ENCODE results near the gene MYDGF.
"Not testable (repeated sequence)": the region's sequence is repeated elsewhere in the genome, so short reads cannot be mapped to it uniquely, and the experiment has no call there.

The MYDGF gene

DNA sequence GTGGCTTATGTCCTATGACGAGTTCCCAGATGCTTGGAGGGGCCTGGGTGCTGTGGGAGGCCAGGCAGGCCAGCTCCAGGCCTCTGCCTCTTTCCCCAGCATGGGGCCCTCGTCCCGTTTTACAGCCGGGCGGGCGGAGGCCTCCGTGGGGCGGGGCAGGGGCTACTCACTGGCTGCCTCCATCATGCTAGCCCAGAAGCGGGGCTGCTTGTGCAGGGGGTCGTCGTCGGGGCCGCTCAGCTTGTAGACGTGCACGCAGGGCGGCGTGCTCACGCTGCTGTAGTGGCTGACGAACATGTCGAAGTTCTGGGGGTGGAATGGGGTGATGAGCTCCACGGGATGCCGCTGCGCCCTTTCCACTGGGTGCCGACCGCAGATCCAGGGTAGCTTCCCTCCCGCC is 18.4 kb upstream of the MYDGF start:
- Histone ChIP-seq H3K36me3 (ENCODE audit: control insufficient read depth, insufficient read depth, low read length) (peaks cover 55% of the 10 kb centered on the region), H3K4me3 (ENCODE audit: extremely low read depth, insufficient read depth, low read length, poor library complexity, severe bottlenecking) (no peak overlapping the region)
- 95 to 97% methylated on average over 15 to 19 of the region's 26 CpGs for WGBS, 2 experiments (ENCODE audit: insufficient coverage in 2 of 2)

DNA sequence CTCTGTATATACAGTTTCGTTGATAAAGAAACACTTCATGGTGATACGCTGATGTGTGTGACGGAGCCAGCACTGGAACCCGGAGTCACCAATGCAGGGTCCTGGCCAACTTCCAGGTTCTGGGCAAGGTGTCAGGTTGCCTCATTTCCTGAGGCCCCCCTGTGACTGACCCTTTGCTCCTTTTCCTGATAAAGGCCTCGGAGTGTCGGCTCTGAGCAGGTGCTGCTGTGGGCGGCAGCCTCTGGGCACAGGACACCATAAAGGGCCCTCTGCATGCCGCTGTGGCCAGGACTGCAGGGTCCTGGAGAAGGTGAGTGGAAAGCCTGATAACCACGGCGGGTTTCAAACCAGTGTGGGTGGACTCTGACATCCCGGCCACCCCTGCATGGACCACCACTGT is 17.3 kb upstream of the MYDGF start:
- Histone ChIP-seq H3K4me3 (ENCODE audit: extremely low read depth, insufficient read depth, low read length, poor library complexity, severe bottlenecking) (no peak overlapping the region), H3K9me3 (ENCODE audit: control insufficient read depth, low read length) (no peaks in the 10 kb centered on the region), H3K4me1 (ENCODE audit: control insufficient read depth, insufficient read depth, low read length, poor library complexity, severe bottlenecking) (no peaks in the 10 kb centered on the region), H3K27ac (ENCODE audit: low read depth, low read length, severe bottlenecking) (no peak overlapping the region), H3K36me3 (ENCODE audit: control insufficient read depth, insufficient read depth, low read length) (peaks cover 61% of the 10 kb centered on the region)
- 92 to 96% methylated on average over 11 of the region's 11 CpGs for WGBS, 2 experiments (ENCODE audit: insufficient coverage in 2 of 2)

More for the DNA sequence above, 18.4 kb upstream of the MYDGF start:
- Histone ChIP-seq H3K9me3 (ENCODE audit: control insufficient read depth, low read length) (no peaks in the 10 kb centered on the region), H3K27ac (ENCODE audit: low read depth, low read length, severe bottlenecking) (no peak overlapping the region), H3K4me1 (ENCODE audit: control insufficient read depth, insufficient read depth, low read length, poor library complexity, severe bottlenecking) (no peaks in the 10 kb centered on the region)

DNA sequence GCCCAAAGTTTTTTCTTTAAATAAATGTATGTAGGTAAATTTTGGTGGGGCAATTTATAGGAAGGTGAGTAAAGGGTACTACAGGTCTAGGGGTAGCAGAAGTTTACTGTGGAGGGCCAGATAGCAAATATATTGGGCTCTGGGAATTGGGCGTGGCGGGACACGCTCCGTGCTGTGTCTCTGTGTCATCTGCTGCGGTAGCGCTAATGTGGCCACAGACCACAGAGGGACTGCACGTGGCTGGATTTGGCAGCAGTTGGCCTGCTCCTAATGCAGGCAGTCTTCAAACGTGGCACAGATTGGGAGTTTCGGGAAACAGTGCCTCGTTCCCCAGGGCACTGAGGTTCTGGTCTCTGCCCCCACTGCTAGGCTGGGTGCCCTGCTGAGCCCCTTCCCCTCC is 16.6 kb upstream of the MYDGF start:
- no peaks in the 10 kb centered on the region for H3K4me1 ChIP-seq (ENCODE audit: control insufficient read depth, insufficient read depth, low read length, poor library complexity, severe bottlenecking)
- WGBS, 2 experiments (ENCODE audit: insufficient coverage in 2 of 2): 94 to 99% methylated on average over 9 to 10 of the region's 10 CpGs
- peaks cover 67% of the 10 kb centered on the region for H3K36me3 ChIP-seq (ENCODE audit: control insufficient read depth, insufficient read depth, low read length)

DNA sequence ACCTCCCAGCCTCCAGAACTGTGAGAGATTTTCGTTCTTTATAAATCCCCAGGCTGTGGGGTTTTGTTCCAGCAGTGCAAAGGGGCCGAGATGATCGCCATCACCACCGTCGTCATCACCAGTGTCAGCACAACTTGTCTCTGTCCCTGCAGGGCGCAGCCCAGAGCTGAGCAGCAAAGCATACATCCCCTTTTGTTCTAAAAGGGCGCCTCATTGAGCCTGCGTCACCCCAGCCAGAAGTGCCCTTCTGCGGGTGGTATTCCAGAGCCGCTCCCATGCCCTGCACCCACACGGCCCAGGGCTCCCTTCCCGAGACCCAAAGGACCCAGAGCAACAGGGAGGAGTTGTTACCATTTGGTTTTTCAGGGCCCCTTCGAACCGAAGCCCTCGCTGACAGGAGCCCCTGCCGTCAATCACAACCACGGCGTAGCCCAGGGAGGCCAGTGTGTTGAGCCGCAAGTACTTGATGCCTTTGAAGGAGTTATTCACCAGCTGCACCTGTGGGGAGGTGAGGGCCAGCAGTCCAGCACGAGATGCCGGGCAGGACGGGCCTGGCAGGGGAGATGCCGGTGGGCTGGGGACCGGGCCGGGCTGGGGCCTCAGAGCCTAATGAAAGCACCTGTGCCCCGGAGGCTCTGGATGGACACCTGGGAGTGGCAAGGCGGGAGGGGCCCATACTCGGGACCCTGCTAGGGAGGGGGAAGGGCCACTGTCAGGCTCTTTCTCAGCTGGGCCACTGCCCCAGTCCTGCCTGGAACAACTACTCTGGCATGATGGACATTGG is 14.4 kb upstream of the MYDGF start:
- Histone ChIP-seq H3K4me3 (ENCODE audit: extremely low read depth, insufficient read depth, low read length, poor library complexity, severe bottlenecking) (no peak overlapping the region), H3K36me3 (ENCODE audit: control insufficient read depth, insufficient read depth, low read length) (peaks cover 62% of the 10 kb centered on the region)
- WGBS, 2 experiments (ENCODE audit: insufficient coverage in 2 of 2): 96% methylated on average over 26 to 28 of the region's 28 CpGs

More for the DNA sequence above, 16.6 kb upstream of the MYDGF start:
- Histone ChIP-seq H3K4me3 (ENCODE audit: extremely low read depth, insufficient read depth, low read length, poor library complexity, severe bottlenecking) (no peak overlapping the region), H3K9me3 (ENCODE audit: control insufficient read depth, low read length) (no peaks in the 10 kb centered on the region), H3K27ac (ENCODE audit: low read depth, low read length, severe bottlenecking) (no peak overlapping the region)

DNA sequence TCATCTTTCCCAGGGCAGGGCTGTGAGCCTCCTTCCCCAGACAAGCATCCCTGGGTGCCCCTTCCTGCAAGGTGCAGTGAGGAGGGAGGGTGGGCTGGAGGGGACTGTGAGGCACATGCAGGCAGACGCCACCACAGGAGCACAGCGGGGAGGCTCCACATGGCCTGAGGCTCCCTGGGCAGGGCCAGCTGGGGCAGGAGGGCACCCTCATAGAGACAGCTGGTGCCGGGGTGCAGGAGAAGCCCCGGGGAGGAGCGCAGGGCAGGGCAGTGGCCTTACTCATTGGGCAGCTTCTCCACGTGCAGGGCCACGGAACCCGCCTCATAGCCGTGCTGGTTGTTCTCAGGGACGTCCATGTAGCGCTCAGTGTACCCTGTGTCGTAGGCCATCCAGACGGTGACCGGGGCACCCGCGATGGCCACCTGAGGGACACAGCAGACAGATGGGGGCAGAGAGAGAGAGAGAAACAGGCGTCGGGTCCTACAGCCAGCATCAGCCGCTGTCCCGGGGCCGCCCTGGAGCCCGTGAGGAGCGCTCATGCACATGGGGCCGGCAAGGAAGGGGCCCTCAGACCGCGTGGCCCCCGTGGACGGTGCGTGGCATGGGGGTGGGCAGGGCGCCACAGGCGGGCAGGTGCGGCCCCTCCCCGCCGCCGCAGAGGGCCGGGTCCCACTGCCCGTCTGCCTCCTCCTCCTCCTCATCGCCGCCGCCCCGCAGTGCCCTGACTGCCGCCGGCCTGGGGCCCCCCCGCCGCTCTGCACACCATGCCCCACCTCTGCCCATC is 12.5 kb upstream of the MYDGF start:
- Histone ChIP-seq H3K36me3 (ENCODE audit: control insufficient read depth, insufficient read depth, low read length) (peaks cover 65% of the 10 kb centered on the region), H3K27ac (ENCODE audit: low read depth, low read length, severe bottlenecking) (no peak overlapping the region), H3K4me3 (ENCODE audit: extremely low read depth, insufficient read depth, low read length, poor library complexity, severe bottlenecking) (no peak overlapping the region), H3K9me3 (ENCODE audit: control insufficient read depth, low read length) (no peaks in the 10 kb centered on the region), H3K4me1 (ENCODE audit: control insufficient read depth, insufficient read depth, low read length, poor library complexity, severe bottlenecking) (no peaks in the 10 kb centered on the region)
- WGBS, 2 experiments (ENCODE audit: insufficient coverage in 2 of 2): 97 to 98% methylated on average over 30 to 41 of the region's 45 CpGs

More for the DNA sequence above, 14.4 kb upstream of the MYDGF start:
- Histone ChIP-seq H3K4me1 (ENCODE audit: control insufficient read depth, insufficient read depth, low read length, poor library complexity, severe bottlenecking) (no peaks in the 10 kb centered on the region), H3K9me3 (ENCODE audit: control insufficient read depth, low read length) (no peaks in the 10 kb centered on the region), H3K27ac (ENCODE audit: low read depth, low read length, severe bottlenecking) (no peak overlapping the region)

DNA sequence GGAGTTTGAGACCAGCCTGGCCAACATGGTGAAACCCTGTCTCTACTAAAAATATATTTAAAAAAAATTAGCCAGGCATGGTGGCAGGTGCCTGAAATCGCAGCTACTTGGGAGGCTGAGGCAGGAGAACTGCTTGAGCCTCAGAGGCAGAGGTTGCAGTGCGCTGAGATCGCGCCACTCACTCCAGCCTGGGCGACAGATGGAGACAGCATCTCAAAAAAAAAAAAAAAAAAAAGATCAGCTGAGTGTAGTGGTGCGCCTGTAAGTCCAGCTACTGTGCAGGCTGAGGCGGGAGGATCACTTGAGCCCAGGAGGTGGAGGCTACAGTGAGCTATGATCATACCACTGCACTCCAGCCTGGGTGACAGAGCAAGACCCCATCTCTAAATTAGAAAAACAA is 9.9 kb upstream of the MYDGF start:
- not testable (repeated sequence) for H3K4me1 ChIP-seq (ENCODE audit: control insufficient read depth, insufficient read depth, low read length, poor library complexity, severe bottlenecking); H3K27ac ChIP-seq (ENCODE audit: low read depth, low read length, severe bottlenecking); H3K9me3 ChIP-seq (ENCODE audit: control insufficient read depth, low read length); H3K4me3 ChIP-seq (ENCODE audit: extremely low read depth, insufficient read depth, low read length, poor library complexity, severe bottlenecking)
- peaks cover 64% of the 10 kb centered on the region for H3K36me3 ChIP-seq (ENCODE audit: control insufficient read depth, insufficient read depth, low read length)
- WGBS, 2 experiments (ENCODE audit: insufficient coverage in 2 of 2): 94 to 100% methylated on average over 1 to 5 of the region's 7 CpGs

DNA sequence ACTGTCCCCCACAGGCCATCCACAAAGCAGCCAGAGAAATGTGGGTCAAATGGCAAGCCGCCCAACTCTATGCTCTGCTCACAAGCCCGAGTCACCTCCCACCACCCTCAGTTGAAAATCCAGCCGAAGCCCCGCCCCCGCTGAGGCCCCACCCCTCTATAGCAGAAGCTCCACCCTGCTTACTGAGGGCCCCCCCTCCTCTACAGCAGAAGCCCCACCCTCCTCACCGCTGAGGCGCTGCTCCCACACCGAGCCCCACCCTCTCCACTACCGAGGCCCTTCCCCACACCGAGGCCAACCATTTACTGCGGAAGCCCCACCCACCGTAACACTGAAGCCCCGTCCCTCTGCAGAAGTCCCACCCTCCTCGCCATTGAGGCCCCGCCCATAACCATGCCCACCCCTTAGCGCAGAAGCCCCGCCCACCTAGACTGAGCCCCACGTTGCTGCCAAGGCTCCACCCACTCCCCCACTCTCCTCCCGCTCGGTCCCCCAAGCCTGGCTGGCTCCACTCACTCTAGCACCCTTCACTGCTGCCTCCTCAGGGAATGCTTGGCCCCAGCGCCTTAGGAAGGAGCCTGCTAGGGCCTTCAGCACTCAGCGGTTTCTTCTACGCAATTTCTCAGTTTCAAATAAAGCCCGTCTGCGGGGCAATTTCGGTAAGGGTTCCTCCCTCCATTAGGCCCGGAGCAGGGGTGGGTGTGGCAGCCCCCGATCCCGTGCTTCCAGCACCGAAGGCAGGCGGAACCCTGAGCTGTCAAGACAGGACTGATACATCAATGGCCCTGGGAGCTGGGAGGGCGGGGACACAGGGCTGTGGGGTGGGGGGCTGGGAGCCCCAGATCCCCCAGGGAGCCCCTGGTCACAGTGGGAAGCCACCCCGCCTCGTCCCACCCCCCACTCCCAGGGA is 9.0 kb upstream of the MYDGF start:
- peaks cover 60% of the 10 kb centered on the region for H3K36me3 ChIP-seq (ENCODE audit: control insufficient read depth, insufficient read depth, low read length)
- H3K9me3 ChIP-seq (ENCODE audit: control insufficient read depth, low read length): no peaks in the 10 kb centered on the region
- H3K4me1 ChIP-seq (ENCODE audit: control insufficient read depth, insufficient read depth, low read length, poor library complexity, severe bottlenecking): no peaks in the 10 kb centered on the region
- 84 to 87% methylated on average over 15 to 29 of the region's 34 CpGs for WGBS, 2 experiments (ENCODE audit: insufficient coverage in 2 of 2)
- no peak overlapping the region for H3K27ac ChIP-seq (ENCODE audit: low read depth, low read length, severe bottlenecking)
- no peak overlapping the region for H3K4me3 ChIP-seq (ENCODE audit: extremely low read depth, insufficient read depth, low read length, poor library complexity, severe bottlenecking)

DNA sequence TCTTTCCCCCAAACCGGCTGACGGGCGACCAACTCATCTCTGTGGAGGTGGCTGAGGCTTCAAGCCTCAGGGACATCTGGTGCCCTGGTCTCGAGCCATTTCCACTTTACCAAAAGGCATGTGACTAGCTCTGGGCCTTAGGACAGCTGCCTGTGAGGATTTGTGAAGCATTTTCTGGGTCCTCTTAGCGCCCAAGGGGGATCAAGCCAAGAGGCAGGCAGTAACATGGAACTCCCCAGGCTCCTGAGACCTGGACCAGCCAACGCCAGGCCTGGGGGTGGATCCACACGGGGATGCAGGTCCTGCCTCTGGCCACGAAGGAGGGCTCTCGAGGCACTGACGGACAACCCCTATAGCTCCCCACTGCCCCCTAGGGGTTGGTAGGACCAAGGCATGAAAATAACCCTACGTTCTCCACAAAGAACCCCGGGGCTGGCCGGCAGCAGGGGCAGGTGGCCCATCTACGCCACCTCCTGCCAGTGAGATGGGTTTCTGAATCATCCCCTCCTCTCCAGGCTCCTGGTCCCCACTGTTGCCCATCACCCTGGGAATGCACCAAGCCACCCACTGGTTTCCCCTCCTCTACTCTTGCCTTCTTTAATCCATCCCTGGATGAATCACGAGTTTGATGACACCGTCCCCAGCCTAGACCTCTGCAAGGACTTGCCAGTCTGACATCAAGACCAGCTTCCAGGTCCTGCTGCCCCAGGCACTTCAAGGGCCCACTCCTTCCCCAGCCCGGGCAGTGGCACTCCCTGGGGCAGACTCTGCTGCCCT is 7.0 kb upstream of the MYDGF start:
- Histone ChIP-seq H3K4me1 (ENCODE audit: control insufficient read depth, insufficient read depth, low read length, poor library complexity, severe bottlenecking) (no peaks in the 10 kb centered on the region), H3K4me3 (ENCODE audit: extremely low read depth, insufficient read depth, low read length, poor library complexity, severe bottlenecking) (no peak overlapping the region), H3K27ac (ENCODE audit: low read depth, low read length, severe bottlenecking) (no peak overlapping the region), H3K9me3 (ENCODE audit: control insufficient read depth, low read length) (no peaks in the 10 kb centered on the region), H3K36me3 (ENCODE audit: control insufficient read depth, insufficient read depth, low read length) (peaks cover 46% of the 10 kb centered on the region)
- 78 to 97% methylated on average over 11 to 17 of the region's 17 CpGs for WGBS, 2 experiments (ENCODE audit: insufficient coverage in 2 of 2)

DNA sequence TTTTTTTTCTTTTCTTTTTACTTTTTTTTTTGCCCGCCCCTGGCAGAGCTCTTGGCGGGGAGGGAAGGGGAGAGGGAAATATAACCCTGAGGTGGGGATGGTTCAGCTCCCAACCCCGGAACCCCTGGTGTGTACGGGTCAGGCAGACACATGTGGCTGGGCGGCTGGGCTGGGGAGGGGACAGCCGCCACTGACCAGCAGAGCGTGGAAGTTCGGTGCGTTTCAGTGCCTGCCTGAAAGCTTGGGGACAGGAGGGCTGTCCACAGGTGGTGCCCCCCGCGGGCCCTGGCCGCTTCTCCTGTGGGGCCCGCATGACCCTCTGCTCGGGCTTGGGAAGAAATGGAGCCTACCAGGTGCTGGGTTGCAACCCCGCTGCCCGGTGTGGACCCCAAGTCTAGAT is 5.2 kb upstream of the MYDGF start:
- Histone ChIP-seq H3K4me1 (ENCODE audit: control insufficient read depth, insufficient read depth, low read length, poor library complexity, severe bottlenecking) (no peaks in the 10 kb centered on the region), H3K9me3 (ENCODE audit: control insufficient read depth, low read length) (no peaks in the 10 kb centered on the region), H3K27ac (ENCODE audit: low read depth, low read length, severe bottlenecking) (no peak overlapping the region), H3K4me3 (ENCODE audit: extremely low read depth, insufficient read depth, low read length, poor library complexity, severe bottlenecking) (no peak overlapping the region), H3K36me3 (ENCODE audit: control insufficient read depth, insufficient read depth, low read length) (peaks cover 35% of the 10 kb centered on the region)
- 98 to 100% methylated on average over 6 to 14 of the region's 16 CpGs for WGBS, 2 experiments (ENCODE audit: insufficient coverage in 2 of 2)

DNA sequence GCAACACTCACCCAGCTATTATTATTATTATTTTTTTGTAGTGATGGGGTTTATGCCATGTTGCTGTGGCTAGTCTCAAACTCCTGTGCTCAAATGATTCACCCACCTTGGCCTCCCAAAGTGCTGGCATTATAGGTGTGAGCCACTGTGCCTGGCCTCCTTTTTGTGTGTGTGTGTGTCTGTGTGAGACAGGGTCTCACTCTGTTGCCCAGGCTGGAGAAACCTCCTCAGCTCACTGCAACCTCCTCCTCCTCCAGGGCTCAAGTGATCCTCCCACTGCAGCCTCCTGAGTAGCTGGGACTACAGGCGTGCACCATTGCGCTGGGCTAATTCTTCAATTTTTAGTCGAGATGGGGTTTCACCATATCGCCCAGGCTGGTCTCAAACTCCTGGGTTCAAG is 3.6 kb upstream of the MYDGF start:
- no peak overlapping the region for H3K27ac ChIP-seq (ENCODE audit: low read depth, low read length, severe bottlenecking)
- no peaks in the 10 kb centered on the region for H3K9me3 ChIP-seq (ENCODE audit: control insufficient read depth, low read length)
- peaks cover 27% of the 10 kb centered on the region for H3K36me3 ChIP-seq (ENCODE audit: control insufficient read depth, insufficient read depth, low read length)
- no peaks in the 10 kb centered on the region for H3K4me1 ChIP-seq (ENCODE audit: control insufficient read depth, insufficient read depth, low read length, poor library complexity, severe bottlenecking)
- H3K4me3 ChIP-seq (ENCODE audit: extremely low read depth, insufficient read depth, low read length, poor library complexity, severe bottlenecking): no peak overlapping the region
- WGBS, 2 experiments (ENCODE audit: insufficient coverage in 2 of 2): 97% methylated on average over 4 of the region's 4 CpGs

All from mesodermal cell (in vitro differentiated cells).